GM21576 (cell line): Measurements from ENCODE around the gene GPD2.
"Not testable (repeated sequence)": the region's sequence is repeated elsewhere in the genome, so short reads cannot be mapped to it uniquely, and the experiment has no call there.

Experiments used
- ATAC-seq: cut with Tn5 transposase; IDR thresholded peaks from one replicate; pipeline ENCODE4 v1.9.1; 2021; ENCODE audit warnings: mild to moderate bottlenecking, moderate library complexity; ENCODE audit not compliant: unreplicated experiment

The GPD2 gene

DNA sequence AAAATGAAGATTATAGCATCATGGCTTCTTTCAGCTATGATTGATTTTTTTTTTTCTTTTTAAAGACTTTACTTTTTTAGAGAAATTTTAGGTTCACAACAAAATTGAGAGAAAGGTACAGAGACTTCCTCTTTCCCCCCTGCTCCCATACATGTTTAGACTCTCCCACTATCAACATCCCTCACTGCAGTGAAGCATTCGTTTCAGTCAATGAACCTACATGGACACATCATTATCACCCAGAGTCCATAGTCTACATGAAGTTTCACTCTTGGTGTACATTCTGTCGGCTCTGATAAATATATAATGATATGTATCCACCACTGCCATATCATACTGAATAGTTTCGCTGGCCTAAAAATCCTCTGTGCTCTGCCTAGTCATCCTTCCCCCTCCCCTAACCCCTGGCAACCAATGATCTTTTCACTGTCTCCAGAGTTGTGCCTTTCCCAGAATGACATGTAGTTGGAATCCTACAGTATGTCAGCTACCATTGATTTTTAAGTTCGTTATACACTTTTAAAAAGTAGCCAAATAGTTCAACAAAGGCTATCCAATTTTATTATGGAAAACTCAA is 86.8 kb downstream of the GPD2 start:
- ATAC-seq, result no peak

DNA sequence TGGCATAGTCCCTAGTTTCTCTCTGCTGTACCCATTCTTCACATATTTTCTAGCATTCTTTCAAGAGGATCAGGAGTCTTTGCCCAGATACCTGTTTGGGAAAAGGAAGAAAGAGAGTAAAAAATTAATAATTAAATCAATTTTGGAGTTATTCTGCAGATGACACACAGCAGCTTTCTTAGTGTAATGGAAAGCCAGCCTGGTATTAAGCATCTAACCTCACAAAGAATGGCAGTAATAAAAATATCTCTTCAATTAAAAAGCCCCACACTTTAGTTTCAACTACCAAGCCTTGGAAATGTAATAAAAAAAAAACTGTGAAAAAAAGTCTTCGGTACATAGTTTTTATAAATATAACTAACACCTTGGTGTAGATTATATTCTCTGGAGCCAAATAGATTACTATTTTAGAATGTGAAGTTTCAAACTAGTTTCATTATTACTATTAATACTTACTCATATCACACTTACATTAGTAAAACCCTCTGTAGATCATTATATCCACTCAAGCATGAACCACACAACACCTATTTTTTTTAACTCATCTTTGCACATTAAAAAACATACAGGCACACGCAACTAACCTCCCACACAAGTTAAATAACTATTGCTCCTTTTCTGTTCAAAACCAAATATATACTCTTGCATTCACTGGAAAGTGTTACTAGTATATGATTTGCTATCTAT is 90.9 kb downstream of the GPD2 start:
- ATAC-seq, result peak; percentile 98

GRCh38 chr2:156528583-156528982 is 92.4 kb downstream of the GPD2 start:
- ATAC-seq, result not testable (repeated sequence)

GRCh38 chr2:156532989-156533388 is 96.8 kb downstream of the GPD2 start:
- peak; percentile 64 for ATAC-seq

GRCh38 chr2:156536534-156536933 is 100.4 kb downstream of the GPD2 start:
- no peak for ATAC-seq

DNA sequence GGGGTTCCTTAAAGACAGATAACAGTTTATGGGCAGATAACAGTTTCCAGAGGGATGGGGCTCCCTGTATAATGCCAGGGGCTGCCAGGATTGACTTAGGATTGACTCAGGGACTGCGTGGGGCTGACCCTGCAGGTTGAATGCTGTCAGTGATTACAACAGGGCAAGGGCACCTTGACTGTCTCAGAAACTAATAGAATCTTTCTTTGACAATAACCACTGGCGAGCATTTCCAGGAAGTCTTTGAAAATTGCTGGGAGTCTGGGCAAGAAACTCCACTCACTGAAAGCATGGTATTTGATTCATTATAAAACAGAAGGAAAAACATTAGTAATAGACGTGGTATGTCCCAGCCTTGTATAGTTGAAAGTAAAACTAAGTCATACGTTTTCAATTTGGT is 101.0 kb downstream of the GPD2 start:
- ATAC-seq, result no peak

DNA sequence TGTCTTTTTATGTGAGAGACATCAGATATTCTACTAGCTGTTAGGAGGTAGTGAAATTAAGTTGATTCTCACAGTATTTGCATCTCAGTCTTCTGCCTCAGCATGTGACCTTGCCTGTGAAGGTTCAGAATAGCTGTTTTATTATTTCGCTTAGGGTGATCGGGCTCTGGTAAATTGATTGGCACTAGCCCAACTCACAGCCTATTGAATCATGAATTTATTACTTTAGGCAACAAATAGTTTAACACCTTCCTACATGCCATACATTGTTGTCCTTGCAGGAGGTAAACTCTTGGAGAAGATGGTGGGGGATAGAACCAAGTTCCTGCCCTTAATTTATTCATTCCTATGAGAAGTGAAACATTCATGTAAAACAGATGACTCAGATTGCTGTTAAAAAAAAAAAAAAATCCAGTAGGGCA is 101.9 kb downstream of the GPD2 start:
- ATAC-seq, result peak; percentile 61

- no peak for ATAC-seq
Measured at GRCh38 chr2:156539086-156539860, 103.1 kb downstream of the GPD2 start.

GRCh38 chr2:156540706-156541105 is 104.5 kb downstream of the GPD2 start:
- no peak for ATAC-seq

- ATAC-seq, result no peak
Measured at GRCh38 chr2:156541229-156541628, 105.0 kb downstream of the GPD2 start.

DNA sequence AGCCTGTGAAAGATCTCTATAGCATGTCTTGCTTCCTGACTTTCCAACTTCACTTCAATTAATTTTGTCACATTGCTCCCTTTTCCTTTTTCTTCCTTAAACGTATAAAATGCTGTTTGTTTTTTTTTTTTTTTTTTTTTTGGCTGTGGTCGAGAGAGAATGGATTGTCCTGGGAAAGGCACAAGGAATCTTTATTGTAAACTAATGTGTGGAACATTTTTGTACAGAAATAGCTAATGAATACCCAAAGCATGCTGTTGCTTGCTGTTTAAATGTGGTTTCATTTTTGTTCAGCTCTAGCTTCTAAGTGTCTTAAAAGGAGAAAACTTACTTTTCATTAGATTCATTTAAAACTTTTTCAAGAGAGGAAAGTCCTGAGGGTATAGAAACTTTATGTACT is 105.5 kb downstream of the GPD2 start:
- no peak for ATAC-seq

DNA sequence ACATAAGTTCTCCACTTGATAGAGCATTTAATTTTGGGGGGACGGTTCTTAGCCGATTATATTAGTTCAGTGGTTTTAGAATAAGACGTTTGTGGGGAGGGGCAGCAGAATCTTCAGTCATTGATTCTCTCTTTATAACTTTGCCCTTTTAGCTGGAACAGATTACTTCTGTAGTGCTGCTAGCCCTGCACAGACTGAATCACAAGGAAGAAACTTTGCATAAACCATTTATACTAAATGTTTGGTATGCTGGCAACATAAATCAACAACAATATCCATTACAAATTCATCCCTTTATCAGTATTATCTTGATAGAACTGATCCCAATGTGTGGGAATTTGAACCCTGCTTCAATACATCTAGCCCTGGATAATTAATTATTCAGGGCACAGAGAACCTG is 112.2 kb downstream of the GPD2 start:
- ATAC-seq, result no peak

DNA sequence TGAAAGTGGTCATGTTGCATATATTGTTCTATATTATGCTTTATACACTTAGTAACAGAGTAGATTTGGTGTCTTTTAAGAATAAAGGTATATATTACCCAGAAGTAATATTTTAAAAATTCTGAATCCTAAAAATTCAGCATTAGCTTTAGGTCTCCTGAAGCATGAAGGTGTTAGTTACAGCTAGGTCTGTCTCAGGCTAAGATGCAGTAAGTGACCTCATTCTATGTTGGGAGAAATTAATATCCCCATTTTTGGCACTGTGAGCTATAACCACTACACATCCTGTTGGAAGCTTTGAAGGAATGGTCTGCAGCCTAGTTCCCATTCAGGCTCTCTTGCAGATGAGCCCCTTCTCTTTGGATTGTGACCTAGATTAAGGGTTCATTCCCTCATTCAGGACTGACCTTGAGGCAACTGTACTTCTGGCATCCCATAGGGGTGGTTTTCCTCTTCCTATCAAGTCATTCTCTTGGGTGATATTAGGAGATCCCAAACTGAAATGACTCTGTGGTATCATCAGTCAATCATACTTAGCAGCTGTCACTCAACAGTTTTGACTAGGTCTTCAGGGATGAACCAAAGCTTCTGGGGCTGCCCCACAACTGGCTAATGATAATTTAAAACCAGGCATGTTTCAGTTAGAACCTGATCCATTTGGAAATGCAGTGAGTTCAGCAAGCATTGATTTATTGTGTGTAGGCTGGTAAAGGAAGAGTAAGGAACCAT is 117.7 kb downstream of the GPD2 start:
- no peak for ATAC-seq

DNA sequence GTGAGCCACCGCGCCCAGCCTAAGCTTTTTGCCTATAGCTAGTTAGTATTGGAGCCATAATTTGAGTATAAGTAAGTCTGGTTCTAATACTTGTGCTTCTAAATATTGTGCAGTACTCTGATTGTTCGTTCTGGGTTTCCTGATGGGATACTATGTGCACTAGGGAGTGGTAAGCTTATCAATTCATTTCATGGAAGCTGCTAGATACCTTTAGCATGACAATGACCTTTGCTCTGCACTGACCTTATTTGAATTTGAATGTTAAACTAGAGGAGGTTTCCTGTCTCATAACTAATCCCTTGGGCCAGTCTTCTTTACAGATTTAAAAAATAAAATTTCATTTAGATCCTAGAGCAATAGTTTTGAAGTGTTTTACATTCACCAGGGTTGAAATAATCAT is 125.1 kb downstream of the GPD2 start:
- no peak for ATAC-seq

GRCh38 chr2:156562124-156562523 is 125.9 kb downstream of the GPD2 start:
- ATAC-seq, result no peak

- no peak for ATAC-seq
Measured at GRCh38 chr2:156563994-156564753, 128.0 kb downstream of the GPD2 start.

DNA sequence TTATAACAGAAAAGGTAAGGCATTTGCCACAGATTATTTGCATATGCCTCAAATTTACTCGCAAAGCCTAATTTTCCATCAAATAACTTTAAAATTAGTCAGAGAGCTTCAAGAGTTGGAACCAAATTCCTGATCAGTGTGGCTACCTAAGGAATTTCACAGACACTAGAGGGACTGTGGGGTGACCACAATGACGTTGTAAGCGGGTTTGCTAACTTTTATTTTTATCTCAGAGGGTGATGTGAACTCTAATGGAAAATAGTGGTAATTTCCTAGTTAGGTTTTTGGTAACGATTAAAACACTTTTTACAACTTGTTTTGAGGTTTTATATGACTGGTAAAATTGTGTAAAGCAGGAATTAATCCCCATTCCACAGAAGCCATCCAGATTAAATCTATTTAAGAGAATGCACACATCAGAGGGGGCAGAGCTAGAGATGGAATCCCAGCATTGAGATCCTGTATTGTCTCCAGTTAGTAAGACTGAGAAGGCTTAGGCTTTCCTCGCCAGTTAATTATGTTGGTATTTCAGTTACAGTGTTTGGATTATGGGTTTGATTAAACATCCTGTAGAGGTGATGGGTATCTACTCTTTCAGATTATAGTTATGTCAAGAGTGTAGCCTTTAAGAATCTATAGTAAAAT is 129.0 kb downstream of the GPD2 start:
- ATAC-seq, result no peak

- no peak for ATAC-seq
Measured at GRCh38 chr2:156573710-156574109, 137.5 kb downstream of the GPD2 start.

DNA sequence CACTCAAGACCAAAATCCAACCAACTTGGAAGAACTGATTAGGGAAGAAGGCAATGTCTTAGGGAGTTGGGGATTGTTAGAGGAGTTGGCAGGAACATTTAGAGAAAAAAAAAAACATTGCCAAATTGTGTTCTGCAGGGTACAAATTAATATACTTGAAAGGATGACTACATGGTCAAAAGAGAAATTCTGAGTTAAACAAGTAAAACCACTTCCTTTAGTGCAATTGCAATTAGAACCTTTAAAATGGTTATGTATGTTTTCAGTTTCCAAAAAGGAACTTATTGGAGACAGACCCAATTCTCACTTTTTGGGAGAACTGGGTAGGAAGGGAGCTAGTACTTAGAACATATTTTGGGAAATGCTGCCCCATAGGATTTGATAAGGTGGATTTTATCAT is 137.9 kb downstream of the GPD2 start:
- ATAC-seq, result no peak

- ATAC-seq, result no peak
Measured at GRCh38 chr2:156576005-156576404, 139.8 kb downstream of the GPD2 start.
